ENCODE data around the gene AKAP13. TPM values are rescaled to one million over a fixed set of nuclear protein-coding genes. Genes with fewer than 3 reads are reported as not detected.

AKAP13 gene
- polyA plus RNA-seq, 1 of the 3 experiments (the other 2 are of a cell fraction), result 8.4 TPM

DNA sequence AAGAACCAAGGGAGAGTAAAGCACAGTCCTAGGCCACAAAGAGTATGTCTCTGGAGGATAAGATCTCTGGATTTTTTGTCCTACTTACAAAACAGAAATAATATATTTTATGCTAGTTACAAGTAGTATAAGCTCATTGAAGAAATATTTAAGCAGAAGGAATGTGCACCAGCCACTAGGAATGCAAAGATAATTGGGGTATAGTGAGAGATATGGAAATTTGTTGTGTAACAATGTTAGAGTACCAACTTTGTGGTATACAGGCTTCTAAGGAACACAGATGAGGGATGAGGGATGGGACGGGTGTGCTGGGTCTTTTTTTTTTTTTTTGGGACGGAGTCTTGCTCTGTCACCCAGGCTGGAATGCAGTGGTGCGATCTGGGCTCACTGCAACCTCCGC lies 26.5 kb downstream of the AKAP13 start (continued):
- TF ChIP-seq, protein P1, sequence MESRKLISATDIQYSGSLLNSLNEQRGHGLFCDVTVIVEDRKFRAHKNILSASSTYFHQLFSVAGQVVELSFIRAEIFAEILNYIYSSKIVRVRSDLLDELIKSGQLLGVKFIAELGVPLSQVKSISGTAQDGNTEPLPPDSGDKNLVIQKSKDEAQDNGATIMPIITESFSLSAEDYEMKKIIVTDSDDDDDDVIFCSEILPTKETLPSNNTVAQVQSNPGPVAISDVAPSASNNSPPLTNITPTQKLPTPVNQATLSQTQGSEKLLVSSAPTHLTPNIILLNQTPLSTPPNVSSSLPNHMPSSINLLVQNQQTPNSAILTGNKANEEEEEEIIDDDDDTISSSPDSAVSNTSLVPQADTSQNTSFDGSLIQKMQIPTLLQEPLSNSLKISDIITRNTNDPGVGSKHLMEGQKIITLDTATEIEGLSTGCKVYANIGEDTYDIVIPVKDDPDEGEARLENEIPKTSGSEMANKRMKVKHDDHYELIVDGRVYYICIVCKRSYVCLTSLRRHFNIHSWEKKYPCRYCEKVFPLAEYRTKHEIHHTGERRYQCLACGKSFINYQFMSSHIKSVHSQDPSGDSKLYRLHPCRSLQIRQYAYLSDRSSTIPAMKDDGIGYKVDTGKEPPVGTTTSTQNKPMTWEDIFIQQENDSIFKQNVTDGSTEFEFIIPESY (IDR thresholded peaks at IDR 0.05; ENCODE audit: borderline replicate concordance, low read depth), result no peak
- TF ChIP-seq TAF1 (IDR thresholded peaks at IDR 0.05; ENCODE audit: borderline replicate concordance, low read depth, low read length), result no peak
- no peak for TF ChIP-seq SIN3A (IDR thresholded peaks at IDR 0.05; ENCODE audit: borderline replicate concordance, low read depth, low read length)
- TF ChIP-seq RXRA (IDR thresholded peaks at IDR 0.05; ENCODE audit: borderline replicate concordance, low read depth), result no peak

DNA sequence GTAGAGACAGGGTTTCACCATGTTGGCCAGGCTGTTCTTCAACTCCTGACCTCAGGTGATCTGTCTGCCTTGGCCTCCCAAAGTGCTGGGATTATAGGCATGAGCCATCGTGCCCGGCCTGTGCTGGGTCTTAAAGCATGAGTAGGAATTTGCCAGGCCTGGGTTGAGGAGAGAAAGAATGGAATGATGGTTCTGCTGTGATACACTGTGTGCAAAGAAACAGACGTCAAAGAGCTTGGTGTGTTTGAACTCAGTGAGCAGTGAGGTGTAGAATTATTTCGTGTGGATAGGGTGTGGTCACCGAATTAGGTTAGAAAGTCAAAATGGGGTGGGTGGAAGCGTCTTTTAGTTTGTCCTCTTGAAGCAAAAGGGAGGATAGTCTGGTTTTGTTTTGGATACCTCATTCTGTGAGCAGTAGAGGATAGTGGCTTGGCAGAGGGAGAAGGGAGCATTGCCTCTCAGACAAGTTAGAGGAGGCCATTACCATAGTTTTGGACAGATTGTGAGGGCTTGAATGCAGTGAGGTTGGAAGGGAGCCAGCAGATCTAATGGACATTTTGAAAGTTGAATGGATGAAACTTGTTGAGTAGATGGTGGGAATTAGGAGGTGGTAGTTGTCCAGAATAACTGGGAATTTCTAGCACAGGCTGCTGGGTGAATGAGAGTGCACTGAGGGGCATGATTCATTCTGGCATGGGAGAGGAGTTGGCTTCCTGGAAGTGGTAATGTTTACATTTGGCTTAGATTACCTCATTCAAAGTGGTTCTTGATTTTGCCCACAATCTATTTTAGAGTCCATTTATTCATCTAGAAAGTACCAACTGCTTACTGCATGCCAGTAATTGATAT lies 27.2 kb downstream of the AKAP13 start:
- H3K9ac ChIP-seq, result peak overlapping the region; percentile 16; the same call in 1 of the 2 replicates
- no peaks in the 10 kb centered on the region for H3K36me3 ChIP-seq (replicated peaks in 1 of 2; ENCODE audit: control insufficient read depth in 1 of 2, insufficient read depth in 2 of 2, low read length in 1 of 2)
- WGBS (ENCODE audit: low lambda C conversion rate), result 89% methylated on average over 6 of the region's 6 CpGs
- H3K9me3 ChIP-seq, result no peaks in the 10 kb centered on the region
- no peak for DNase-seq
- TF ChIP-seq RXRA (IDR thresholded peaks at IDR 0.05; ENCODE audit: borderline replicate concordance, low read depth) (peak; percentile 68), EP300 (IDR thresholded peaks at IDR 0.05; ENCODE audit: borderline replicate concordance in 1 of 2, low read depth in 1 of 2, low read length in 1 of 2) (peak; percentile 10 to 50; a peak in 1 of 4 replicates), JUND (IDR thresholded peaks at IDR 0.05) (peak; percentile 63), FOSL2 (IDR thresholded peaks at IDR 0.05; ENCODE audit: borderline replicate concordance, low read depth) (peak; percentile 82), EZH2phosphoT487 (IDR thresholded peaks at IDR 0.05; ENCODE audit: borderline replicate concordance, low read depth) (no peak), FOXM1 (IDR thresholded peaks at IDR 0.05; ENCODE audit: low read depth) (0 out of 2 replicates have a peak, but pooled peaks have one; percentile 29), TAF1 (IDR thresholded peaks at IDR 0.05; ENCODE audit: borderline replicate concordance, low read depth, low read length) (0 out of 2 replicates have a peak, but pooled peaks have one; percentile 19), GABPA (IDR thresholded peaks at IDR 0.05; ENCODE audit: low read depth) (peak; percentile 44; the same call in 1 of the 2 replicates), NRF1 (IDR thresholded peaks at IDR 0.05; ENCODE audit: low read depth, low read length) (no peak), TEAD4 (IDR thresholded peaks at IDR 0.05; ENCODE audit: borderline replicate concordance, insufficient read depth) (no peak), MEF2A (IDR thresholded peaks at IDR 0.05; ENCODE audit: borderline replicate concordance, low read depth) (0 out of 2 replicates have a peak, but pooled peaks have one; percentile 56), ELF1 (IDR thresholded peaks at IDR 0.05) (0 out of 2 replicates have a peak, but pooled peaks have one; percentile 16), NFIC (IDR thresholded peaks at IDR 0.05; ENCODE audit: borderline replicate concordance) (peak; percentile 57; the same call in 1 of the 2 replicates), TCF12 (IDR thresholded peaks at IDR 0.05) (peak; percentile 64)
- TF ChIP-seq, protein P2, sequence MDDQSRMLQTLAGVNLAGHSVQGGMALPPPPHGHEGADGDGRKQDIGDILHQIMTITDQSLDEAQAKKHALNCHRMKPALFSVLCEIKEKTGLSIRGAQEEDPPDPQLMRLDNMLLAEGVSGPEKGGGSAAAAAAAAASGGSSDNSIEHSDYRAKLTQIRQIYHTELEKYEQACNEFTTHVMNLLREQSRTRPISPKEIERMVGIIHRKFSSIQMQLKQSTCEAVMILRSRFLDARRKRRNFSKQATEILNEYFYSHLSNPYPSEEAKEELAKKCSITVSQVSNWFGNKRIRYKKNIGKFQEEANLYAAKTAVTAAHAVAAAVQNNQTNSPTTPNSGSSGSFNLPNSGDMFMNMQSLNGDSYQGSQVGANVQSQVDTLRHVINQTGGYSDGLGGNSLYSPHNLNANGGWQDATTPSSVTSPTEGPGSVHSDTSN (IDR thresholded peaks at IDR 0.05), result 0 out of 2 replicates have a peak, but pooled peaks have one; percentile 32
- TF ChIP-seq, protein P1 (IDR thresholded peaks at IDR 0.05; ENCODE audit: borderline replicate concordance, low read depth), result no peak
- TF ChIP-seq, protein P3, sequence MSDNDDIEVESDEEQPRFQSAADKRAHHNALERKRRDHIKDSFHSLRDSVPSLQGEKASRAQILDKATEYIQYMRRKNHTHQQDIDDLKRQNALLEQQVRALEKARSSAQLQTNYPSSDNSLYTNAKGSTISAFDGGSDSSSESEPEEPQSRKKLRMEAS (IDR thresholded peaks at IDR 0.05; ENCODE audit: low read depth), result peak; percentile 31; the same call in 1 of the 2 replicates
- peaks cover 3 to 41% of the 10 kb centered on the region in 2 experiments for H3K4me1 ChIP-seq (ENCODE audit: control insufficient read depth in 1 of 2, insufficient read depth in 2 of 2, low read depth in 1 of 2, low read length in 1 of 2)
- peaks cover 28% of the 10 kb centered on the region for H3F3A ChIP-seq (replicated peaks; ENCODE audit: insufficient read depth)
- ChIA-PET CTCF (no interaction called here), POLR2A (no interaction called here)
- H4K20me1 ChIP-seq (ENCODE audit: insufficient read depth), result peaks cover under 1% of the 10 kb centered on the region; the same call in 1 of the 2 replicates
- H3K27me3 ChIP-seq (ENCODE audit: insufficient read depth), result no peaks in the 10 kb centered on the region
- H2AFZ ChIP-seq (ENCODE audit: low read depth), result no peak overlapping the region
- peaks cover 94% of the 10 kb centered on the region for H3K79me2 ChIP-seq (ENCODE audit: insufficient read depth)
- H3K4me2 ChIP-seq, result peak overlapping the region; percentile 48; the same call in 1 of the 2 replicates
- H3K27ac ChIP-seq (ENCODE audit: low read depth in 2 of 2, low read length in 1 of 2), result peak overlapping the region in 1 of 2 experiments; percentile 93; a peak in 2 of 4 replicates
- no peaks in the 10 kb centered on the region for H3K9me2 ChIP-seq
- H3K4me3 ChIP-seq (ENCODE audit: low read depth in 2 of 2, low read length in 1 of 2), result no peak overlapping the region

Data from SK-N-SH (cell line).